Tibial nerve (tissue), 4 donors: ENCODE data around the gene CEP85. TPM values are rescaled to one million over a fixed set of nuclear protein-coding genes. Genes with fewer than 3 reads are reported as not detected.
A peak's percentile ranks its signal among the peaks of the same experiment; 100 is the strongest.

Experiments used
- DNase-seq, 2 donors: peaks; one replicate each; pipeline ENCODE4 v3.0.0-alpha.2; 2019; ENCODE audit warnings: low spot score in 2 of 2
- H3K27ac ChIP-seq, 4 donors: fragments of 200-600 bp; sonication (generic) in 3 of 4; one replicate each; pipeline ENCODE4 v1.5.1; 2017 to 2019; ENCODE audit warnings: mild to moderate bottlenecking in 1 of 4
- H3K27me3 ChIP-seq, 2 donors: fragments of 200-600 bp; sonication (generic) in 1 of 2; one replicate each; pipeline versions ENCODE4 v1.5.1 to v1.6.0; 2017 to 2019
- H3K36me3 ChIP-seq, 3 donors: fragments of 200-600 bp; sonication (generic); one replicate each; pipeline ENCODE4 v1.5.1; 2018 to 2019
- H3K4me1 ChIP-seq, 4 donors: fragments of 200-600 bp; sonication (generic) in 3 of 4; one replicate each; pipeline ENCODE4 v1.5.1; 2017 to 2019
- H3K4me3 ChIP-seq, 4 donors: fragments of 200-600 bp; sonication (generic) in 3 of 4; one replicate each; pipeline ENCODE4 v1.5.1; 2017 to 2019; ENCODE audit warnings: mild to moderate bottlenecking in 1 of 4, moderate library complexity in 1 of 4
- H3K9me3 ChIP-seq, 4 donors: fragments of 200-600 bp; sonication (generic) in 3 of 4; one replicate each; pipeline ENCODE4 v1.5.1; 2017 to 2019
- EP300 ChIP-seq, 2 donors: sonication (generic); formaldehyde crosslinking; IDR thresholded peaks; one replicate each; pipeline ENCODE4 v1.6.1; 2017; ENCODE audit warnings: antibody characterized with exemption in 2 of 2, mild to moderate bottlenecking in 1 of 2
- POLR2A ChIP-seq, 2 donors: fragments of 450-650 bp; IDR thresholded peaks; one replicate each; pipeline ENCODE4 v1.6.1; 2017; ENCODE audit warnings: antibody characterized with exemption in 2 of 2, mild to moderate bottlenecking in 2 of 2, moderate library complexity in 2 of 2
- WGBS, 2 donors: methylation state at CpG; one replicate each; pipeline ENCODE4 v1.1.5; 2018; 5-methylcytosine and 5-hydroxymethylcytosine counted together
- total RNA-seq, 4 donors: library from RNA; depleted of rRNA; stranded (reverse); fragments of >200 nt; gene quantifications; one replicate each; pipeline ENCODE4 v1.1.0, GENCODE V29; 2016
- TF ChIP-seq, protein P1 (sequence below), 5 experiments: fragments of 200-600 bp in 3 of 5; fragments of 450-650 bp in 2 of 5; sonication (generic) in 3 of 5; IDR thresholded peaks; one replicate each; pipeline ENCODE4 v1.5.1; 2016 to 2019; ENCODE audit warnings: antibody characterized with exemption in 5 of 5, mild to moderate bottlenecking in 3 of 5, moderate library complexity in 2 of 5

Gene CEP85
- total RNA-seq, 4 donors from 2014 or later = 14.9 to 23.7 (median 20.0) TPM

DNA sequence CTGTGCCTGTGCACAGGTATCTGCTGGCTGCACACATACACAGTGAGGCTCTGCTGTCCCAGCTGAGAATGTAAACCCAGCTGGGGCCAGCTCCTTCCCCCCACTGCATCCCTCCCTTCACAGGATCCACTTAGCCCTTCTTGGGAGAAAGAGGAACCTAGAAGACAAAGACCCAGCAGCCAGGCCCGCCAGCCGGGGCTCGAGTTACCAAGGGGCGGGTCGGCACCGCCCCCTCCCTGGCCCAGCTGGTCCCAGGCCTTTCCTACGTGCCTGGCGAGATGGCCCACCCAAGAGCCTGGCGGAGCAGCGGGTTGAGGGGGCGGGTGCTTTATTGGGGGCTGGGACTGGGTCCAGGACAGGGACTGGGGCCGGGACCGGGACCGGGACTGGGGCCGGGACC lies 48.0 kb downstream of the CEP85 start:
- no peaks in the 10 kb centered on the region for H3K9me3 ChIP-seq
- H3K4me1 ChIP-seq = peaks cover 0 to 86% (median 59%) of the 10 kb centered on the region in 4 donors
- peaks cover 0 to 14% (median 0%) of the 10 kb centered on the region in 3 donors for H3K36me3 ChIP-seq
- no peaks in the 10 kb centered on the region for H3K27me3 ChIP-seq
- 7 to 35% methylated on average over 2 to 9 of the region's 15 CpGs for WGBS, 2 donors
- TF ChIP-seq, protein P1, sequence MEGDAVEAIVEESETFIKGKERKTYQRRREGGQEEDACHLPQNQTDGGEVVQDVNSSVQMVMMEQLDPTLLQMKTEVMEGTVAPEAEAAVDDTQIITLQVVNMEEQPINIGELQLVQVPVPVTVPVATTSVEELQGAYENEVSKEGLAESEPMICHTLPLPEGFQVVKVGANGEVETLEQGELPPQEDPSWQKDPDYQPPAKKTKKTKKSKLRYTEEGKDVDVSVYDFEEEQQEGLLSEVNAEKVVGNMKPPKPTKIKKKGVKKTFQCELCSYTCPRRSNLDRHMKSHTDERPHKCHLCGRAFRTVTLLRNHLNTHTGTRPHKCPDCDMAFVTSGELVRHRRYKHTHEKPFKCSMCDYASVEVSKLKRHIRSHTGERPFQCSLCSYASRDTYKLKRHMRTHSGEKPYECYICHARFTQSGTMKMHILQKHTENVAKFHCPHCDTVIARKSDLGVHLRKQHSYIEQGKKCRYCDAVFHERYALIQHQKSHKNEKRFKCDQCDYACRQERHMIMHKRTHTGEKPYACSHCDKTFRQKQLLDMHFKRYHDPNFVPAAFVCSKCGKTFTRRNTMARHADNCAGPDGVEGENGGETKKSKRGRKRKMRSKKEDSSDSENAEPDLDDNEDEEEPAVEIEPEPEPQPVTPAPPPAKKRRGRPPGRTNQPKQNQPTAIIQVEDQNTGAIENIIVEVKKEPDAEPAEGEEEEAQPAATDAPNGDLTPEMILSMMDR (IDR thresholded peaks at IDR 0.05) = no peak
- TF ChIP-seq EP300 (IDR thresholded peaks at IDR 0.05) (no peak), POLR2A (IDR thresholded peaks at IDR 0.05) (no peak)
- peak overlapping the region in 3 of 4 donors; percentile 96 to 99 (median 97) for H3K27ac ChIP-seq
- no peak for DNase-seq
- H3K4me3 ChIP-seq = no peak overlapping the region

- peaks cover 0 to 9% (median 0%) of the 10 kb centered on the region in 3 donors for H3K36me3 ChIP-seq
- H3K4me3 ChIP-seq = no peak overlapping the region
- no peak for DNase-seq
- H3K9me3 ChIP-seq = no peaks in the 10 kb centered on the region
- peaks cover 0 to 85% (median 56%) of the 10 kb centered on the region in 4 donors for H3K4me1 ChIP-seq
- no peak for TF ChIP-seq POLR2A (IDR thresholded peaks at IDR 0.05)
- TF ChIP-seq EP300 (IDR thresholded peaks at IDR 0.05) = no peak
- TF ChIP-seq, protein P1 (IDR thresholded peaks at IDR 0.05) = no peak
- peak overlapping the region in 3 of 4 donors; percentile 72 to 99 (median 96) for H3K27ac ChIP-seq
- 70 to 76% methylated on average over 21 to 22 of the region's 22 CpGs for WGBS, 2 donors
- H3K27me3 ChIP-seq = no peaks in the 10 kb centered on the region
Measured at GRCh38 chr1:26282401-26282918, 48.5 kb downstream of the CEP85 start.

DNA sequence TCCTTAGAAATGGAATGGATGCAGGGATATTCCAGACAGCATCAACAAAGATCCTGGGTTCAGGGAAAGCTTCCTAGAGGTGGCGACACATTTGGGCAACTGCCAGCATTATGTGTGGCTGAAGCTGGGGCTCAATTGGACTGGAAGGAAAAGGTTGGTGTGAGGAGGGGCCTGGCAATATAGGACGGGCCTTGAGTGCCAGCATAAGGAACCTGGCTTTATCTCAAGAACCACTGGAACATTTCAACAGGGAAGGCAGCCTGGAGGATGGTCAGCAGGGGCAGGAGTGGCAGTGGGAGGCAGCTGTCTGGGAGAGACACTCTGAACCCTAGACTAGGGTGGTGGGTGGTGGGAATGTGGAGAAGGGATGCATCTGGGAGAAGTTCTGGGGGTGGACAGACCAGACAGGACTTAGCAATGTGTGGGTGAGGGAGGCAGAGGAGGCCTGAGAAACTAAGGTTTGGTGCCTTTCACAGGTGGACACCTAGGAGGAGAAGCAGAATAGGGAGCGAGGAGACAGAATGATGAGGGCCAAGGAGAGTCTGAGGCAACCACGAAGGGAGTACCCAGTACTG lies 49.4 kb downstream of the CEP85 start:
- no peak for DNase-seq
- peak overlapping the region in 3 of 4 donors; percentile 66 to 96 (median 72) for H3K27ac ChIP-seq
- 67 to 69% methylated on average over 4 of the region's 4 CpGs for WGBS, 2 donors
- no peak for TF ChIP-seq EP300 (IDR thresholded peaks at IDR 0.05)
- TF ChIP-seq POLR2A (IDR thresholded peaks at IDR 0.05) = no peak
- TF ChIP-seq, protein P1 (IDR thresholded peaks at IDR 0.05) = no peak
- H3K4me1 ChIP-seq = peaks cover 0 to 83% (median 52%) of the 10 kb centered on the region in 4 donors
- H3K27me3 ChIP-seq = no peaks in the 10 kb centered on the region
- peaks cover 0 to 8% (median 0%) of the 10 kb centered on the region in 3 donors for H3K36me3 ChIP-seq
- H3K9me3 ChIP-seq = no peaks in the 10 kb centered on the region
- H3K4me3 ChIP-seq = no peak overlapping the region

DNA sequence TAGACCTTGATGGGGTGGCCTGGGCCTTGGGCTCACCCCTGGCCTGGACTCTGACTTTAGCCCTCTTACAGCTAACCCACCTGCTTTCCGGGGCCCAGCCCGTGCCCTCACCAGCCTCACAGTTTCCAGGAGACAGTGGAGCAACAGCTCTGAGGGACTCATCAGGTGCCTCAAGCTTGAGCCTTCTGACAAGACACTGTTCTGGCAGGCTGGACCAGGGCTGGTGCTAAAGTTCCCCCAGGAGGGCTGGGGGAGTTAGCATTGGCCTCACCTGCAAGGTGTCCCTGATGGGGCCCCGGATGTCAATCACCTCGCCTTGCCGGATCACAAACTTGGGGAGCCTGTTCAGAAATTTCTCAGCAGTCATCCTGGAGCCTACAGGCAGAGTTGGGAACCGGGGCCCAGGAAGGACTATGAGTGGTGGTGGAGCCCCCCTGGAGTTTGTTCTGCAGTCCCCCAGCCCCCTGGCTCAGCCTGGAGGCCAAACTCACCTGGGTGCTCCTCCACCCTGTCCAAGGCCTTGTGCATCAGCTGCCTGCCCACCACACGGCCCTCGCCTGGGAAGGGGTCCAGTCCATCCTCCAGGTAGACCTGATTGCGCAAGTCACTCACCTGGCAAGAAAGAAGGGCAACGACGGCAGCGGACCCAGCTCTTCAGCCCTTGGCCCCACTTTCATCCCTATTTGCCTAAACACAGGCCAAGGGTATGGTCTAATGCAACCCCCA lies 50.0 kb downstream of the CEP85 start:
- Histone ChIP-seq H3K36me3 (peaks cover 0 to 8% (median 0%) of the 10 kb centered on the region in 3 donors), H3K4me3 (no peak overlapping the region), H3K9me3 (no peaks in the 10 kb centered on the region), H3K27ac (peak overlapping the region; percentile 6 to 96 (median 69)), H3K4me1 (peaks cover 0 to 83% (median 49%) of the 10 kb centered on the region in 4 donors), H3K27me3 (no peaks in the 10 kb centered on the region)
- TF ChIP-seq EP300 (IDR thresholded peaks at IDR 0.05) (no peak), POLR2A (IDR thresholded peaks at IDR 0.05) (no peak)
- TF ChIP-seq, protein P1 (IDR thresholded peaks at IDR 0.05) = no peak
- WGBS, 2 donors = 88 to 96% methylated on average over 8 to 9 of the region's 12 CpGs
- no peak for DNase-seq
